Measurements from ENCODE around the gene ZNF641.

GRCh38 chr12:48292040-48292439 lies 58.7 kb downstream of the ZNF641 start:
- no peak for TF ChIP-seq CTCF (conservative IDR thresholded peaks at IDR 0.05; ENCODE audit: low read length)
- TF ChIP-seq EZH2phosphoT487 (IDR thresholded peaks at IDR 0.05; ENCODE audit: borderline replicate concordance, low read depth, low read length) = no peak
